ENCODE results near the gene CDH13.

GRCh38 chr16:83338138-83338537, 711.4 kb downstream of the CDH13 start:
- TF ChIP-seq CTCF (IDR thresholded peaks at IDR 0.05; ENCODE audit: low read length) (no peak), EZH2phosphoT487 (IDR thresholded peaks at IDR 0.05; ENCODE audit: low read length) (no peak)
